Trophoblast cell (in vitro differentiated cells and primary cell): ENCODE results near the gene NAB2.

Source experiments
- DNase-seq, 2 donors: peaks; one replicate each; pipeline ENCODE4 v3.0.0-alpha.2; 2016
- H2AFZ ChIP-seq: 2 replicates; pipeline ENCODE4 v1.6.1; 2013; ENCODE audit warnings: low read length, moderate library complexity, mild to moderate bottlenecking; ENCODE audit not compliant: insufficient read depth, poor library complexity
- H2AK5ac ChIP-seq: 2 replicates; pipeline ENCODE4 v1.6.1; 2013; ENCODE audit warnings: mild to moderate bottlenecking, low read length
- H2BK120ac ChIP-seq: 2 replicates; pipeline ENCODE4 v1.6.1; 2013; ENCODE audit warnings: low read length, mild to moderate bottlenecking, moderate library complexity; ENCODE audit not compliant: insufficient read depth, poor library complexity
- H2BK12ac ChIP-seq: 2 replicates; pipeline ENCODE4 v1.6.1; 2013; ENCODE audit warnings: mild to moderate bottlenecking, low read length, moderate library complexity
- H2BK5ac ChIP-seq: 2 replicates; pipeline ENCODE4 v1.6.1; 2013; ENCODE audit warnings: low read length, low read depth, moderate library complexity, mild to moderate bottlenecking; ENCODE audit not compliant: poor library complexity
- H3K14ac ChIP-seq: 2 replicates; pipeline ENCODE4 v1.6.1; 2013; ENCODE audit warnings: mild to moderate bottlenecking, low read length
- H3K18ac ChIP-seq: 2 replicates; pipeline ENCODE4 v1.6.1; 2013; ENCODE audit warnings: mild to moderate bottlenecking, low read length
- H3K23ac ChIP-seq: 2 replicates; pipeline ENCODE4 v1.6.1; 2013; ENCODE audit warnings: low read length
- H3K27ac ChIP-seq: 2 replicates; pipeline ENCODE4 v1.5.1; 2013; ENCODE audit warnings: low read depth, mild to moderate bottlenecking, inconsistent platforms, low read length, moderate library complexity
- H3K27me3 ChIP-seq: 2 replicates; pipeline ENCODE4 v1.6.1; 2013; ENCODE audit warnings: inconsistent platforms, mild to moderate bottlenecking, low read length, moderate library complexity; ENCODE audit not compliant: insufficient read depth
- H3K36me3 ChIP-seq, 2 experiments: 1 replicate in 1 of 2; 2 replicates in 1 of 2; pipeline ENCODE4 v1.6.1; 2013; ENCODE audit warnings: low read length in 2 of 2, mild to moderate bottlenecking in 2 of 2, moderate library complexity in 1 of 2; ENCODE audit not compliant: insufficient read depth in 2 of 2, control insufficient read depth in 1 of 2
- H3K4ac ChIP-seq: 2 replicates; pipeline ENCODE4 v1.6.1; 2013; ENCODE audit warnings: low read depth, mild to moderate bottlenecking, low read length, moderate library complexity
- H3K4me1 ChIP-seq, 2 experiments: 1 replicate in 1 of 2; 2 replicates in 1 of 2; pipeline ENCODE4 v1.6.1; 2013; ENCODE audit warnings: low read length in 2 of 2, mild to moderate bottlenecking in 2 of 2, moderate library complexity in 1 of 2; ENCODE audit not compliant: insufficient read depth in 2 of 2, control insufficient read depth in 1 of 2
- H3K4me2 ChIP-seq: 2 replicates; pipeline ENCODE4 v1.6.1; 2013; ENCODE audit warnings: inconsistent platforms, mild to moderate bottlenecking, low read length, moderate library complexity
- H3K4me3 ChIP-seq: 2 replicates; pipeline ENCODE4 v1.5.1; 2013; ENCODE audit warnings: mild to moderate bottlenecking, low read depth, low read length, inconsistent platforms
- H3K79me1 ChIP-seq: one replicate; pipeline ENCODE4 v1.6.1; 2013; ENCODE audit warnings: low read length
- H3K79me2 ChIP-seq: 2 replicates; pipeline ENCODE4 v1.6.1; 2013; ENCODE audit warnings: low read length, mild to moderate bottlenecking; ENCODE audit not compliant: control insufficient read depth, insufficient read depth, poor library complexity
- H3K9ac ChIP-seq: 2 replicates; pipeline ENCODE4 v1.6.1; 2013; ENCODE audit warnings: mild to moderate bottlenecking, low read length
- H3K9me3 ChIP-seq: 2 replicates; pipeline ENCODE4 v1.6.1; 2013; ENCODE audit warnings: low read depth, mild to moderate bottlenecking, control low read depth, inconsistent platforms, low read length; ENCODE audit not compliant: insufficient read depth
- H4K12ac ChIP-seq: 2 replicates; pipeline ENCODE4 v1.6.1; 2013; ENCODE audit warnings: low read depth, mild to moderate bottlenecking, low read length, moderate library complexity
- H4K8ac ChIP-seq: 2 replicates; pipeline ENCODE4 v1.6.1; 2013; ENCODE audit warnings: low read depth, mild to moderate bottlenecking, low read length, moderate library complexity
- H4K91ac ChIP-seq: one replicate; pipeline ENCODE4 v1.6.1; 2013; ENCODE audit warnings: low read depth, mild to moderate bottlenecking, low read length, moderate library complexity
- WGBS: extraction: QIAGEN DNeasy Blood & Tissue Kit; methylation state at CpG from one replicate; pipeline ENCODE4 v1.1.7; 2013; ENCODE audit warnings: missing lambda C conversion rate; ENCODE audit not compliant: insufficient read length, insufficient coverage; ENCODE audit errors: extremely low coverage; 5-methylcytosine and 5-hydroxymethylcytosine counted together

Gene NAB2

DNA sequence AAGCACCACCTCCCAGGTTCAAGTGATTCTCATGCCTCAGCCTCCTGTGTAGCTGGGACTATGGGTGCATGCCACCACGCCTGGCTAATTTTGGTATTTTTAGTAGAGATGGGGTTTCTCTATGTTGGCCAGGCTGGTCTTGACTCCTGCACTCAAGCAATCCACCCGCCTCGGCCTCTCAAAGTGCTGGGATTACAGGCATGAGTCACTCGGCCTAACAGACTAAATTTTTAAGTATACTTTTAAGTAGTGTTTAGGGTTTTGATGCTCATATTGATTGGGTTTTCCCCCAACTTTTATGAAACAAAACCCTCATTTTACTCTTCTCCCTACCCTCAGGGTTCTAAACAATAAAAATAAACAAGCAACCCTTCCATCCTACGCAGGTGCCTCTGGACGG, 44.4 kb upstream of the NAB2 start:
- no peak overlapping the region for H3K27ac ChIP-seq
- DNase-seq = peak in 1 of 2 donors; percentile 41
- no peak overlapping the region for H3K23ac ChIP-seq
- no peaks in the 10 kb centered on the region for H3K4me1 ChIP-seq
- no peak overlapping the region for H3K4ac ChIP-seq
- no peak overlapping the region for H2AK5ac ChIP-seq
- H3K79me2 ChIP-seq = no peaks in the 10 kb centered on the region
- H2BK120ac ChIP-seq = no peak overlapping the region
- H2AFZ ChIP-seq = no peak overlapping the region
- no peak overlapping the region for H4K91ac ChIP-seq
- no peak overlapping the region for H4K8ac ChIP-seq
- no peak overlapping the region for H3K14ac ChIP-seq
- H2BK5ac ChIP-seq = no peak overlapping the region
- H3K9ac ChIP-seq = no peak overlapping the region
- no peak overlapping the region for H3K4me3 ChIP-seq
- H3K4me2 ChIP-seq = no peak overlapping the region
- peaks cover 1% of the 10 kb centered on the region for H3K9me3 ChIP-seq
- H3K36me3 ChIP-seq = no peaks in the 10 kb centered on the region
- no peak overlapping the region for H3K18ac ChIP-seq
- H4K12ac ChIP-seq = no peak overlapping the region
- H3K79me1 ChIP-seq = no peaks in the 10 kb centered on the region
- H2BK12ac ChIP-seq = no peak overlapping the region
- WGBS = no CpG with 5 or more reads among the region's 6 CpGs
- no peaks in the 10 kb centered on the region for H3K27me3 ChIP-seq

DNA sequence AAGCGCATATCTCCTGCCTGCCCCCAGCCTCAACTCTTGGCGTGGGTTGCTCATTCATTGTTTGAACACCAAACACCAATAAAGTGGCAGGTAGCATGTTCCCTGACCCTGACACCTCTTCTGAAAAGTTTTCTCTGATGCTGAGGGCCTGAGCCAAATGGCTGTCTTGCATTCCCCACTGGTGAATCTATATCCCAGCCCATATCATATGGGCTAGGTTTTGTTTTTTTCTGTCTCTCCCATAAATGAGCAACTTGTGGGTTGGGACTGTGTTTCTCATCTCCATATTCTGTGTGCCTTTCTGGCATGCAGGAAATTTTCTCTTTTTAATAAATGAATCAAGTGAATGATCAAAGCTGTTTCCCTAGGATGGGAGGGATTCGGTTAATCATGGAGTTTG, 44.0 kb upstream of the NAB2 start:
- H3K79me2 ChIP-seq = no peaks in the 10 kb centered on the region
- no peak overlapping the region for H3K4ac ChIP-seq
- no peaks in the 10 kb centered on the region for H3K4me1 ChIP-seq
- no peak overlapping the region for H2AK5ac ChIP-seq
- H2BK5ac ChIP-seq = no peak overlapping the region
- no peaks in the 10 kb centered on the region for H3K79me1 ChIP-seq
- no peak overlapping the region for H2BK120ac ChIP-seq
- no peaks in the 10 kb centered on the region for H3K27me3 ChIP-seq
- H2BK12ac ChIP-seq = no peak overlapping the region
- no CpG with 5 or more reads among the region's 3 CpGs for WGBS
- H3K9ac ChIP-seq = no peak overlapping the region
- H3K27ac ChIP-seq = no peak overlapping the region
- no peak overlapping the region for H4K8ac ChIP-seq
- peaks cover 1% of the 10 kb centered on the region for H3K9me3 ChIP-seq
- H3K18ac ChIP-seq = no peak overlapping the region
- no peak overlapping the region for H4K91ac ChIP-seq
- H2AFZ ChIP-seq = no peak overlapping the region
- H3K14ac ChIP-seq = no peak overlapping the region
- no peak overlapping the region for H4K12ac ChIP-seq
- DNase-seq = peak; percentile 70 to 85
- no peak overlapping the region for H3K4me2 ChIP-seq
- no peaks in the 10 kb centered on the region for H3K36me3 ChIP-seq
- H3K23ac ChIP-seq = no peak overlapping the region
- H3K4me3 ChIP-seq = no peak overlapping the region

DNA sequence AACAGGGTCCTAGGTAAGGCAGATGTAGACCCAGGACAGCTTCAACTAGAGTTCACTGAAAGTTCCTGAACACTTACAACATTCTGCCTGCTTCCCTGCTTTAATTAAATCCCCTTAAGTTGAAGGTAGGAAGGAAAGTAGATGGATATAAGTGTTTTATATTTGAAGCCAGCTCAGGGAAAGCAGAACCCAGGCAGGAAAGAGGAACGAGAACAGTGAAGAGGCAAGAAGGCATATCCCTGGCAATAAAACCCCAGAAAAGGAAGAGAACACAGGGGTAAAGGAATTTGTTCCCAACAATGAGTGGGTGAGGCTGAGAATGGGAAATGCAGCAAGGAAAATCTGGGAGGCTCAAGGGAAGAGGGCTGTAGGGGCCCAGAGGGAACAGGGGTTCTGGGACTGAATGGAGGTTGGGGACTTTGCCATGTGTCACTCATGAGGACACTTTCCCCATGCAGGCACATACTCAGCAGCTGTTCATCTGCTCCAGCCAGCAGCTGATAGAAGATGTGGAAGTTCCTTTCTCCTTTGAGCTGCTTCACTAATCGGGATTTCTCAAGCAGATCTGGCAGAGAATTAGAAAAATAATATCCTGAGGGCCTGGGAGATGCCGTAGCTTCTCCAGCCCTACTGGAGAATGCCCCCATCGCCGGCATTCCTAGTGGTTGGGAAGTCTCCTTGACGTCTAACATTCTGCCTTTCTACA, 42.7 kb upstream of the NAB2 start:
- no peak overlapping the region for H3K4me3 ChIP-seq
- H2BK120ac ChIP-seq = no peak overlapping the region
- no peak overlapping the region for H4K8ac ChIP-seq
- no peak overlapping the region for H3K9ac ChIP-seq
- H2BK12ac ChIP-seq = no peak overlapping the region
- H3K23ac ChIP-seq = no peak overlapping the region
- no peak overlapping the region for H4K91ac ChIP-seq
- H3K9me3 ChIP-seq = peaks cover 1% of the 10 kb centered on the region
- H3K4ac ChIP-seq = no peak overlapping the region
- WGBS = no CpG with 5 or more reads among the region's 6 CpGs
- H3K27ac ChIP-seq = no peak overlapping the region
- H4K12ac ChIP-seq = no peak overlapping the region
- H3K27me3 ChIP-seq = no peaks in the 10 kb centered on the region
- no peak overlapping the region for H2AFZ ChIP-seq
- no peaks in the 10 kb centered on the region for H3K79me1 ChIP-seq
- no peak overlapping the region for H2AK5ac ChIP-seq
- no peaks in the 10 kb centered on the region for H3K36me3 ChIP-seq
- no peak overlapping the region for H3K14ac ChIP-seq
- peak; percentile 94 to 98 for DNase-seq
- H2BK5ac ChIP-seq = no peak overlapping the region
- no peak overlapping the region for H3K18ac ChIP-seq
- H3K79me2 ChIP-seq = no peaks in the 10 kb centered on the region
- H3K4me2 ChIP-seq = no peak overlapping the region
- no peaks in the 10 kb centered on the region for H3K4me1 ChIP-seq

DNA sequence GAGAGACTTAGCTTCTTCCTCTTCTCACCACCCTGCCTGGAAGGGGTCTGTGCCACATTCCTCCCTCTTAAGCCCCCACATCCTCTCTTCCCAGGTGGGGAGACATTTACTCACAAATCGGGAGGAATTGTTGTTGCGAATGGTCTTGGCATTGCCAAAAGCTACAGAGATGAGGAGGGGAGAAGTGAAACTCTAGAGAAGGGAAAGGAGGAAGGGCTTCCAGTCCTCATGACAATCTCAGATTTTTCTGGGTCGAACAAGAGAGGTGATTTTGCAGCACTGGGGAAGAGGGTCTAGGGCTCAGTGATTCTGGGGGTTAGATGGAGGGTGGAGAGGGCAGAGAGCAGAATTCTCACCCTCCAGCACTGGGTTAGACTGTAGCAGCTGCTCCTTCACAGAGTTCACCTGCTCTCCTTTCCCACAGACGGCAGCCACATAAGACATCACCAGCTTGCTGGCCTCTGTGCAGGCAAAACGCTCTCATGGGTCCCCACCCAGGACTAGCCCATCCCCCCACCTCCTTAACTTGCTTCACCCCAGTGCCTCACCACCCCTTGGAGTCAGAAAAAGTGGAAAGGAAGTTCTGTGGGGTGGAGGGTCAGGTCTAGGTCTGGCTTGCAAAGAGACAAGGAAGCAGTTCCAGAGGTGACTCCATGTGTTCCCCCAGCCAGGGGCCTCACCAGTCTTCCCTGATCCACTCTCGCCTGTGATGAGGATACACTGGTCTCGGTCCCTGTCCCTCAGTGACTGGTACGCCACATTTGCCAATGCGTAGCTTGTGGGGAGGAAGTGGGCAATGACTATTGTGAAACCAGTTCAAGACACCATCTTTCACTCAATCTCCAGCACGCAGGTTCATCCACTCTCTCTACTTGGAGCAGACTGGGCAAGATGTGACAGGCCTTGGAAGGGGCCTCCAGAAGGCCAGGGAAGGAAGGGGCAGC, 41.7 kb upstream of the NAB2 start:
- Histone ChIP-seq H2BK120ac (no peak overlapping the region), H3K18ac (no peak overlapping the region), H3K4me3 (no peak overlapping the region), H3K27ac (no peak overlapping the region), H3K4me1 (no peaks in the 10 kb centered on the region), H4K12ac (no peak overlapping the region), H2AK5ac (no peak overlapping the region), H3K27me3 (no peaks in the 10 kb centered on the region), H3K4me2 (no peak overlapping the region), H3K79me2 (no peaks in the 10 kb centered on the region), H4K91ac (no peak overlapping the region), H3K9me3 (peaks cover 1% of the 10 kb centered on the region), H3K4ac (no peak overlapping the region), H2BK12ac (no peak overlapping the region), H3K14ac (no peak overlapping the region), H3K79me1 (no peaks in the 10 kb centered on the region), H2AFZ (no peak overlapping the region), H4K8ac (no peak overlapping the region), H2BK5ac (no peak overlapping the region), H3K23ac (no peak overlapping the region), H3K36me3 (no peaks in the 10 kb centered on the region), H3K9ac (no peak overlapping the region)
- peak; percentile 24 to 61 for DNase-seq
- WGBS = no CpG with 5 or more reads among the region's 10 CpGs
